ENCODE data around the gene RSAD2.
A peak's percentile ranks its signal among the peaks of the same experiment; 100 is the strongest.

Gene RSAD2

GRCh38 chr2:6908291-6908690 is 30.7 kb downstream of the RSAD2 start:
- Mint-ChIP-seq H3K4me3 (peak overlapping the region; percentile 84), H3K9me3 (ENCODE audit: low read depth) (no peaks in the 10 kb centered on the region), H3K27ac (peak overlapping the region; percentile 98), H3K27me3 (no peaks in the 10 kb centered on the region), H3K36me3 (peaks cover 32% of the 10 kb centered on the region), H3K4me1 (ENCODE audit: low read depth) (peaks cover 85% of the 10 kb centered on the region)

GRCh38 chr2:6909431-6910385 is 32.1 kb downstream of the RSAD2 start:
- Mint-ChIP-seq H3K27ac (peak overlapping the region; percentile 98), H3K27me3 (no peaks in the 10 kb centered on the region), H3K4me3 (peak overlapping the region; percentile 84), H3K36me3 (peaks cover 28% of the 10 kb centered on the region), H3K9me3 (ENCODE audit: low read depth) (no peaks in the 10 kb centered on the region), H3K4me1 (ENCODE audit: low read depth) (peaks cover 93% of the 10 kb centered on the region)

- peaks cover 98% of the 10 kb centered on the region for H3K4me1 Mint-ChIP-seq (ENCODE audit: low read depth)
- H3K36me3 Mint-ChIP-seq = peaks cover 25% of the 10 kb centered on the region
- H3K4me3 Mint-ChIP-seq = peak overlapping the region; percentile 72
- H3K9me3 Mint-ChIP-seq (ENCODE audit: low read depth) = no peaks in the 10 kb centered on the region
- no peaks in the 10 kb centered on the region for H3K27me3 Mint-ChIP-seq
- peak overlapping the region; percentile 98 for H3K27ac Mint-ChIP-seq
These were observed 34.1 kb downstream of the RSAD2 start for GRCh38 chr2:6911721-6912120.

GRCh38 chr2:6913415-6914157 is 36.0 kb downstream of the RSAD2 start:
- H3K27me3 Mint-ChIP-seq = no peaks in the 10 kb centered on the region
- peaks cover 80% of the 10 kb centered on the region for H3K4me1 Mint-ChIP-seq (ENCODE audit: low read depth)
- peak overlapping the region; percentile 72 for H3K4me3 Mint-ChIP-seq

GRCh38 chr2:6914828-6915227 is 37.3 kb downstream of the RSAD2 start:
- peak overlapping the region; percentile 57 for H3K4me3 Mint-ChIP-seq

More at GRCh38 chr2:6913415-6914157, 36.0 kb downstream of the RSAD2 start:
- H3K36me3 Mint-ChIP-seq = peaks cover 11% of the 10 kb centered on the region
- H3K27ac Mint-ChIP-seq = peak overlapping the region; percentile 98
- no peaks in the 10 kb centered on the region for H3K9me3 Mint-ChIP-seq (ENCODE audit: low read depth)

GRCh38 chr2:6915399-6915798 is 37.8 kb downstream of the RSAD2 start:
- H3K9me3 Mint-ChIP-seq (ENCODE audit: low read depth) = no peaks in the 10 kb centered on the region
- peaks cover 79% of the 10 kb centered on the region for H3K4me1 Mint-ChIP-seq (ENCODE audit: low read depth)
- no peak overlapping the region for H3K4me3 Mint-ChIP-seq
- peak overlapping the region; percentile 92 for H3K27ac Mint-ChIP-seq
- peaks cover 3% of the 10 kb centered on the region for H3K36me3 Mint-ChIP-seq
- H3K27me3 Mint-ChIP-seq = no peaks in the 10 kb centered on the region

More at GRCh38 chr2:6914828-6915227, 37.3 kb downstream of the RSAD2 start:
- Mint-ChIP-seq H3K27ac (peak overlapping the region; percentile 92), H3K9me3 (ENCODE audit: low read depth) (no peaks in the 10 kb centered on the region), H3K4me1 (ENCODE audit: low read depth) (peaks cover 79% of the 10 kb centered on the region), H3K36me3 (peaks cover 7% of the 10 kb centered on the region), H3K27me3 (no peaks in the 10 kb centered on the region)

- Mint-ChIP-seq H3K36me3 (peaks cover 3% of the 10 kb centered on the region), H3K27me3 (no peaks in the 10 kb centered on the region), H3K4me3 (peak overlapping the region; percentile 76), H3K9me3 (ENCODE audit: low read depth) (no peaks in the 10 kb centered on the region), H3K4me1 (ENCODE audit: low read depth) (peaks cover 79% of the 10 kb centered on the region), H3K27ac (peak overlapping the region; percentile 75)
These were observed 38.6 kb downstream of the RSAD2 start for GRCh38 chr2:6916224-6916623.

- peaks cover 3% of the 10 kb centered on the region for H3K36me3 Mint-ChIP-seq
- H3K4me1 Mint-ChIP-seq (ENCODE audit: low read depth) = peaks cover 79% of the 10 kb centered on the region
- H3K27me3 Mint-ChIP-seq = no peaks in the 10 kb centered on the region
- H3K4me3 Mint-ChIP-seq = peak overlapping the region; percentile 76
- H3K27ac Mint-ChIP-seq = peak overlapping the region; percentile 75
- H3K9me3 Mint-ChIP-seq (ENCODE audit: low read depth) = no peaks in the 10 kb centered on the region
These were observed 39.1 kb downstream of the RSAD2 start for GRCh38 chr2:6916736-6917070.

GRCh38 chr2:6917071-6917760 is 39.6 kb downstream of the RSAD2 start, which contains the start of gene RNF144A:
Gene RNF144A, plus strand, starts transcription at chr2:6917412. Its CDS starts 79,515 bp downstream, at chr2:6996927.
- Mint-ChIP-seq H3K4me1 (ENCODE audit: low read depth) (peaks cover 79% of the 10 kb centered on the region), H3K27ac (peak within 1 kb of the TSS; percentile 77), H3K27me3 (no peaks in the 10 kb centered on the region), H3K4me3 (peak within 1 kb of the TSS; percentile 86), H3K9me3 (ENCODE audit: low read depth) (no peaks in the 10 kb centered on the region), H3K36me3 (peaks cover 3% of the 10 kb centered on the region)

GRCh38 chr2:6917761-6918421 is 40.3 kb downstream of the RSAD2 start:
- H3K9me3 Mint-ChIP-seq (ENCODE audit: low read depth) = no peaks in the 10 kb centered on the region
- H3K4me1 Mint-ChIP-seq (ENCODE audit: low read depth) = peaks cover 76% of the 10 kb centered on the region
- H3K36me3 Mint-ChIP-seq = peaks cover 3% of the 10 kb centered on the region
- H3K4me3 Mint-ChIP-seq = peak overlapping the region; percentile 86
- no peaks in the 10 kb centered on the region for H3K27me3 Mint-ChIP-seq
- H3K27ac Mint-ChIP-seq = peak overlapping the region; percentile 77

GRCh38 chr2:6919901-6920742 is 42.5 kb downstream of the RSAD2 start:
- Mint-ChIP-seq H3K4me3 (peak overlapping the region; percentile 86), H3K4me1 (ENCODE audit: low read depth) (peaks cover 78% of the 10 kb centered on the region), H3K36me3 (no peaks in the 10 kb centered on the region), H3K27me3 (no peaks in the 10 kb centered on the region), H3K27ac (peak overlapping the region; percentile 50), H3K9me3 (ENCODE audit: low read depth) (no peaks in the 10 kb centered on the region)

- Mint-ChIP-seq H3K9me3 (ENCODE audit: low read depth) (no peaks in the 10 kb centered on the region), H3K27me3 (no peaks in the 10 kb centered on the region), H3K4me1 (ENCODE audit: low read depth) (peaks cover 78% of the 10 kb centered on the region), H3K4me3 (peak overlapping the region; percentile 38), H3K27ac (peak overlapping the region; percentile 50), H3K36me3 (no peaks in the 10 kb centered on the region)
These were observed 43.1 kb downstream of the RSAD2 start for GRCh38 chr2:6920743-6921064.

- H3K27me3 Mint-ChIP-seq = no peaks in the 10 kb centered on the region
- H3K9me3 Mint-ChIP-seq (ENCODE audit: low read depth) = no peaks in the 10 kb centered on the region
- H3K4me1 Mint-ChIP-seq (ENCODE audit: low read depth) = peaks cover 79% of the 10 kb centered on the region
- no peak overlapping the region for H3K27ac Mint-ChIP-seq
- peaks cover 4% of the 10 kb centered on the region for H3K36me3 Mint-ChIP-seq
- peak overlapping the region; percentile 38 for H3K4me3 Mint-ChIP-seq
These were observed 43.8 kb downstream of the RSAD2 start for GRCh38 chr2:6921321-6921922.
